Astrocyte (in vitro differentiated cells and primary cell): ENCODE results near the gene VGLL4.

Source experiments
- CTCF ChIP-seq: IDR thresholded peaks from 2 replicates; pipeline ENCODE4 v1.5.1; 2011; ENCODE audit warnings: low read depth, mild to moderate bottlenecking, inconsistent platforms, low read length, moderate library complexity; ENCODE audit not compliant: insufficient read depth
- EZH2 ChIP-seq: IDR thresholded peaks from 2 replicates; pipeline ENCODE4 v1.6.1; 2012; ENCODE audit warnings: mild to moderate bottlenecking, low read length, inconsistent platforms; ENCODE audit not compliant: insufficient read depth

- TF ChIP-seq CTCF (no peak), EZH2 (no peak)
Measured at GRCh38 chr3:11660242-11660641, 16.5 kb upstream of the VGLL4 start.
